Natural killer cell treated with Interleukin-12 subunit alpha and Interleukin-12 subunit beta and Interleukin-15 and Interleukin-18, amount 100 ng/mL, for 72 hours (primary cell): ENCODE measurements around the gene GNAT1. TPM values are rescaled to one million over a fixed set of nuclear protein-coding genes. Genes with fewer than 3 reads are reported as not detected.

Experiments
- ATAC-seq, 2 donors: fragments of 150-1000 bp; cut with Tn5 transposase in 1 of 2; sonication (Bioruptor Pico), chemical (Tn5 transposase) in 1 of 2; 2 replicates each; pipeline ENCODE4 v1.10.0; 2021
- DNase-seq: peaks from one replicate; pipeline ENCODE4 v3.0.0; 2022; ENCODE audit warnings: low spot score
- H3K27ac Mint-ChIP-seq, 2 donors: 1 replicate in 1 of 2; 2 replicates in 1 of 2; pipeline ENCODE4 v1.8.0; 2022; ENCODE audit warnings: mixed read lengths in 2 of 2, mild to moderate bottlenecking in 1 of 2, moderate library complexity in 1 of 2
- H3K27me3 Mint-ChIP-seq, 2 donors: 1 replicate in 1 of 2; 2 replicates in 1 of 2; pipeline ENCODE4 v1.8.0; 2022; ENCODE audit warnings: mixed read lengths in 2 of 2
- H3K36me3 Mint-ChIP-seq: one replicate; pipeline ENCODE4 v1.8.0; 2022; ENCODE audit warnings: mixed read lengths
- H3K4me1 Mint-ChIP-seq, 2 donors: 1 replicate in 1 of 2; 2 replicates in 1 of 2; pipeline ENCODE4 v1.8.0; 2022; ENCODE audit warnings: low read depth in 2 of 2, mixed read lengths in 2 of 2, mild to moderate bottlenecking in 1 of 2
- H3K4me3 Mint-ChIP-seq: one replicate; pipeline ENCODE4 v1.8.0; 2022; ENCODE audit warnings: mixed read lengths
- H3K9me3 Mint-ChIP-seq: 2 replicates; pipeline ENCODE4 v1.8.0; 2022; ENCODE audit warnings: mixed read lengths
- total RNA-seq, 2 donors: library from RNA; stranded (reverse); gene quantifications; one replicate each; pipeline ENCODE4 v1.2.3, GENCODE V29; 2022

GNAT1 gene
- total RNA-seq, 2 donors from 2014 or later = not detected

DNA sequence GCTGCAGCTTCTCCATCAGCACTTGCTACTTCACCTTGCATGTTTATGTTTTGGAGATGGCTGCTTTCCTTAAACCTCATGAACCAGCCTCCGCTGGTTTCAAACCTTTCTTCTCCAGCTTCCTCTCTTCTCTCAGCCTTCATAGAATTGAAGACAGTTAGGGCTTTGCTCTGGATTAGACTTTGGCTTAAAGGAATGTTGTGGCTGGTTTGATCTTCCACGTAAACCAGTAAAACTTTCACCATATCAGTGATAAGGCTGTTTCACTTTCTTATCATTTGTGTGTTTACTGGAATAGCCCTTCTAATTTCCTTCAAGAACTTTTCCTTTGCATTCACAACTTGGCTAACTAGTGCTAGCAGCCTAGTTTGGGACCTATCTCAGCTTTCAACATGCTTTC is 11.7 kb upstream of the GNAT1 start:
- H3K27me3 Mint-ChIP-seq = no peaks in the 10 kb centered on the region
- H3K36me3 Mint-ChIP-seq = no peaks in the 10 kb centered on the region
- H3K4me3 Mint-ChIP-seq = no peak overlapping the region
- H3K9me3 Mint-ChIP-seq = no peaks in the 10 kb centered on the region
- ATAC-seq = no peak
- DNase-seq = no peak
- no peak overlapping the region for H3K27ac Mint-ChIP-seq
- H3K4me1 Mint-ChIP-seq = no peaks in the 10 kb centered on the region

DNA sequence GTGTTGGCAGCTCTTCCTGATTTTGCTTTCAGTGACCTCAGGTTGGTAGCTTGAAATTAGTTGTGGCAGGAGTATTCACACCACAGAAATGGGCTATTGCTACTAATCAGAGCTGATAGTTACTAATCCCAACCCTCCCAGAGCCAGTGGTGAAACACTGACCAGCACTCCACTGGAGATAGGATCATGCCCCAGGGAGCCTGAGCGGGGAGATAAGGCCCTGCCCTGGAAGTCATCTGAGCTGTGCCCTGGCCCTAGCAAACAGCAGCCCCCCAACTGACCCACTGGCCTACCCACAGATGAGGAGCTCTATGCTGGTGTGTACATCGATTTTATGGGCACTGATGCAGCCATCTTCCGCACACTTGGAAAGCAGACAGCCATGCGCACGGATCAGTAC is 9.4 kb upstream of the GNAT1 start:
- DNase-seq = no peak

DNA sequence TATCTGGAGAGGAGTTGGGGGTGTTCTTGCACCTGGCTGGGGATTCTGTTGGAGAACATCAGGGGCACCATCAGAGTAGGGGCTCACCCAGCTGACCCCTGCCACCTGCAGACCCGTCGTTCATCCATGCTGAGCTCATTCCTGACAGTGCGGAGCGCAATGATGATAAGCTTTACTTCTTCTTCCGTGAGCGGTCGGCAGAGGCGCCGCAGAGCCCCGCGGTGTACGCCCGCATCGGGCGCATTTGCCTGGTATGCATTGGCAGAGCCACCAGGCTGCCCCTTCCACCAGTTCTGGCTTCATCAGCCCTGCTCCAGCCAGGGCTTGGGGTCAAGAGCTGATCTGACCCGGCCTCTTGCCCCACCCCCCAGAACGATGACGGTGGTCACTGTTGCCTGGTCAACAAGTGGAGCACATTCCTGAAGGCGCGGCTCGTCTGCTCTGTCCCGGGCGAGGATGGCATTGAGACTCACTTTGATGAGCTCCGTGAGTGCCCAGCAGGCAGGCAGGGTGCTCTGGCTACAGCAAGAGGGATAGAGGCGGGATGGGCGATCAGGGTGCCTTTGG is 8.8 kb upstream of the GNAT1 start:
- H3K27me3 Mint-ChIP-seq = no peaks in the 10 kb centered on the region
- DNase-seq (no peak), ATAC-seq (no peak)
- H3K27ac Mint-ChIP-seq = no peak overlapping the region
- H3K9me3 Mint-ChIP-seq = no peaks in the 10 kb centered on the region
- H3K36me3 Mint-ChIP-seq = no peaks in the 10 kb centered on the region
- no peak overlapping the region for H3K4me3 Mint-ChIP-seq
- no peaks in the 10 kb centered on the region for H3K4me1 Mint-ChIP-seq

More for the DNA sequence above, 9.4 kb upstream of the GNAT1 start:
- Mint-ChIP-seq H3K27me3 (no peaks in the 10 kb centered on the region), H3K36me3 (no peaks in the 10 kb centered on the region), H3K27ac (no peak overlapping the region), H3K4me3 (no peak overlapping the region), H3K9me3 (no peaks in the 10 kb centered on the region), H3K4me1 (no peaks in the 10 kb centered on the region)
- no peak for ATAC-seq

DNA sequence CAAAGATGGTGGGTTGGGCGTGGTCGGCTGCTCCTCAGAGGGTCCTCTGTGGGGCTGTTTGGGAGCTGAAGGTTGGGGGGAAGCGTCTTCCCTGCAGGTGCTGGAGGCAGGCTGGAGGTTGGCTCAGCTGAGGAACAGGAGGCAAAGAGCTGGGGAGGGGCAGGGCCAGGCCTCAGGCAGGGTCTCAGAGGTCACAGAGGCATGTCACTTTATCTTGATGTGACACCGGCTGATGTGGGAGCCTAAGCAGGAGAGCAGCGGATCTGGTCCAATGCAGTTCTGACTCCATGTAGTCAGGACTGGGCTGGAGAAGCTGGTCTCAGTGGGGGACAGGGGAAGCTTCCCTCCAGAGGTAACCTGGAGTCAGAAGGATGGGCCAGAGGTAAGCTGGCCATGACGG is 7.7 kb upstream of the GNAT1 start:
- H3K27me3 Mint-ChIP-seq = no peaks in the 10 kb centered on the region
- no peaks in the 10 kb centered on the region for H3K4me1 Mint-ChIP-seq
- H3K4me3 Mint-ChIP-seq = no peak overlapping the region
- no peaks in the 10 kb centered on the region for H3K9me3 Mint-ChIP-seq
- no peak overlapping the region for H3K27ac Mint-ChIP-seq
- no peak for ATAC-seq
- no peaks in the 10 kb centered on the region for H3K36me3 Mint-ChIP-seq
- DNase-seq = no peak

DNA sequence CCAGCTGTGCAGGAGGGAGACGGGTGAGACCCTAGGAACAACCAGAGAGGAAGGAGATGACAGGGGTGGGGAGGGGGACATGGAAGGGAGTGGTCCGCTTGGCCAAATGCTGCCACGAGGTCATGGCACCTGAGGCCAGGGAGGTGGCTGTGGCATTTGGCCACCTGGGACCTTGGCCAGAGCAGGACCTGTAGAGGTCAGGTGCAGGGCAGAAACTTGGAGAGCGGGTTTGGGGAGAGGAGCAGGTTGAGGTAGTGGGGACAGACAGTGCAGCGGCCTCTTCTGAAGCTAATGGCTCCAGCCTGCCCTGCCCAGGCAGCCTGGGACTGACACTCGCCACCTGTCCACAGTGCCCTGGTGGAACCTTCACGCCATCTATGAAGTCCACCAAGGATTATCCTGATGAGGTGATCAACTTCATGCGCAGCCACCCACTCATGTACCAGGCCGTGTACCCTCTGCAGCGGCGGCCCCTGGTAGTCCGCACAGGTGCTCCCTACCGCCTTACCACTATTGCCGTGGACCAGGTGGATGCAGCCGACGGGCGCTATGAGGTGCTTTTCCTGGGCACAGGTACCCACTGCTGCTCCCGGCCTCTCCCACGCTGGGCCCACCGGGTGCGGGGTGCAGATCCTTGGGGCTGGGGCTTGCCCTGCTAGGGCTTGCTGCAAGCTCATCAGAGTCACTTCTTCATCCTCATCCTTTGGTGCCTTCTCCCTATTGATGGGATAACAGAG is 7.0 kb upstream of the GNAT1 start:
- ATAC-seq = peak in 1 of 2 donors; percentile 13
- Mint-ChIP-seq H3K4me1 (no peaks in the 10 kb centered on the region), H3K27ac (no peak overlapping the region), H3K9me3 (no peaks in the 10 kb centered on the region), H3K4me3 (no peak overlapping the region), H3K36me3 (no peaks in the 10 kb centered on the region), H3K27me3 (no peaks in the 10 kb centered on the region)
- DNase-seq = no peak

DNA sequence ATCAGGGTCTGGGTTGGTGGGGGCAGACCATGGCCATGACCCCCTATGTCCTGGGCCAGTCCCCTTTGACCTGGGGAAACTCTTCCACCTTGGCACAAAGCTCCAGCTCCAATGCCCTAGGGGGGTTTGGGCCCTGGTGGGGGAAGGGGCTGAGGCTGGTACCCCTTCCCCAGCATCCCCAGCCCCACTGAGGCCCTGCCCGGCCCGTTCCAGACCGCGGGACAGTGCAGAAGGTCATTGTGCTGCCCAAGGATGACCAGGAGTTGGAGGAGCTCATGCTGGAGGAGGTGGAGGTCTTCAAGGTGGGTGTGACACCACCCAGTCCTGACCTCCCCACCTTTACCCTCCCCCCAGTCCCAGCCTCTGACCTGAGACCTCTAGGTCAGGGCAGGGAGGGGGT is 6.2 kb upstream of the GNAT1 start:
- no peaks in the 10 kb centered on the region for H3K36me3 Mint-ChIP-seq
- H3K4me3 Mint-ChIP-seq = no peak overlapping the region
- H3K27me3 Mint-ChIP-seq = no peaks in the 10 kb centered on the region
- H3K9me3 Mint-ChIP-seq = no peaks in the 10 kb centered on the region
- H3K27ac Mint-ChIP-seq = no peak overlapping the region
- ATAC-seq (no peak), DNase-seq (no peak)
- no peaks in the 10 kb centered on the region for H3K4me1 Mint-ChIP-seq

DNA sequence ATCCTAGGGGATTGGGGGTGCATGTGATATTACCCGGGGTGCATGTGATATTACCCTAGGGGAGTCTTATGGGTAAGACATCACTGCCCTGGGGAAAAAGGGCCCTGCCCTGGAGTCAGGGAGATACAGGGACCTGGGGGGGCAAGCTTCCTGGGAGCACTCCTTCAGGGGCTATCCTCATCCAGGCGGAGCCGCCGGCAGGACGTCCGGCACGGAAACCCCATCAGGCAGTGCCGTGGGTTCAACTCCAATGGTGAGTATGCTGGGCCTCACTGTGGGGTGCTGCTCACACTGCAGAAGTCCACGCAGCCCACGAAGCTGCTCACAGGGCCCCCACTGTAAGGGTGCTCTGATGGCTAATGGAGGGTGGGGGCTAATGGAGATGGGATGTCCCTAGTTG is 5.3 kb upstream of the GNAT1 start:
- no peak overlapping the region for H3K27ac Mint-ChIP-seq
- no peak for ATAC-seq
- no peaks in the 10 kb centered on the region for H3K4me1 Mint-ChIP-seq
- H3K36me3 Mint-ChIP-seq = no peaks in the 10 kb centered on the region
- H3K27me3 Mint-ChIP-seq = no peaks in the 10 kb centered on the region
- H3K9me3 Mint-ChIP-seq = no peaks in the 10 kb centered on the region
- DNase-seq = no peak
- no peak overlapping the region for H3K4me3 Mint-ChIP-seq

DNA sequence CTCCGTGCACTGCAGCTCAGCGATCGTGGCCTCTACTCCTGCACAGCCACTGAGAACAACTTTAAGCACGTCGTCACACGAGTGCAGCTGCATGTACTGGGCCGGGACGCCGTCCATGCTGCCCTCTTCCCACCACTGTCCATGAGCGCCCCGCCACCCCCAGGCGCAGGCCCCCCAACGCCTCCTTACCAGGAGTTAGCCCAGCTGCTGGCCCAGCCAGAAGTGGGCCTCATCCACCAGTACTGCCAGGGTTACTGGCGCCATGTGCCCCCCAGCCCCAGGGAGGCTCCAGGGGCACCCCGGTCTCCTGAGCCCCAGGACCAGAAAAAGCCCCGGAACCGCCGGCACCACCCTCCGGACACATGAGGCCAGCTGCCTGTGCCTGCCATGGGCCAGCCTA is 3.7 kb upstream of the GNAT1 start:
- ATAC-seq (no peak), DNase-seq (no peak)
- no peaks in the 10 kb centered on the region for H3K9me3 Mint-ChIP-seq
- no peaks in the 10 kb centered on the region for H3K36me3 Mint-ChIP-seq
- H3K27ac Mint-ChIP-seq = no peak overlapping the region
- H3K27me3 Mint-ChIP-seq = peaks cover 0 to 2% of the 10 kb centered on the region in 2 donors
- no peak overlapping the region for H3K4me3 Mint-ChIP-seq
- no peaks in the 10 kb centered on the region for H3K4me1 Mint-ChIP-seq

DNA sequence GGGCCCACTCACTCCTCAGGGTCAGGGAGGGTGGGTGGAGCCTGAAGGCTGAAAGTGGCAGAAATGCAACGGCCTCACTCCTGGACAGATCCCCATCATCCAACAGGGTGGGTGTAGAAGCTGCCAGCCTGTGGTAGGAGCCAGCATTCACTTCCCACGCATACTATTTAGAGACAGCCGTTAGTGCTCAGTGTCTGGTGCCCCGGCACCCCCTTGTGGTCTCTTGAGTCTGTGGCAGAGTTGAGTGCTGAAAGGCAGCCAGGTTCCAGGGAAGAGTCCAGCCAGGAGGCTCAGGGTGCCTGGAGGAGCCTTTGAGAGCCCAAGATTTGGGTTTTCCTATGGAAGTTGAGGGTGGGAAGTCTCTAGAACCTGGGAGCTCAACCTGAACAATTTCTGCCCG is 2.1 kb upstream of the GNAT1 start:
- H3K4me3 Mint-ChIP-seq = no peak overlapping the region

DNA sequence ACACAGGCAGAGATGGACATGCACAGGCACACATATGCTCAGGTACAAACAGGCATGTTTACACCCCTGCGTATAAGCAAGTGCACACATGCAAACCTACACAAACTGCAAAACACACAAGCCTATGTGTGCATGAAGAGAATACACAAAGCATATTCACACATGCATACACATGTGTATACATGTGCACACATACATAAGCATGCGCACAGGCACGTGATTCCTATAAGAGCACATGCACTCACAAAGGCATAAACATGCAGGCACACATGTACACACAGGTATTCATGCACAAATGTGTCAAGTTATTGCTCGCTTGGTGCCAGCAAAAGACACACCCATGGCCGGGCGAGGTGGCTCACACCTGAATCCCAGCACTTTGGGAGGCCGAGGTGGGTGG is 1.4 kb upstream of the GNAT1 start:
- DNase-seq = no peak
- ATAC-seq = no peak
- H3K27me3 Mint-ChIP-seq = peaks cover 0 to 2% of the 10 kb centered on the region in 2 donors
- H3K4me1 Mint-ChIP-seq = peaks cover 0 to 5% of the 10 kb centered on the region in 2 donors
- no peaks in the 10 kb centered on the region for H3K36me3 Mint-ChIP-seq
- no peaks in the 10 kb centered on the region for H3K9me3 Mint-ChIP-seq
- no peak overlapping the region for H3K4me3 Mint-ChIP-seq
- H3K27ac Mint-ChIP-seq = no peak overlapping the region

More for the DNA sequence above, 2.1 kb upstream of the GNAT1 start:
- ATAC-seq (no peak), DNase-seq (no peak)
- no peak overlapping the region for H3K27ac Mint-ChIP-seq
- peaks cover 0 to under 1% of the 10 kb centered on the region in 2 donors for H3K4me1 Mint-ChIP-seq
- H3K27me3 Mint-ChIP-seq = peaks cover 0 to 2% of the 10 kb centered on the region in 2 donors
- no peaks in the 10 kb centered on the region for H3K36me3 Mint-ChIP-seq
- H3K9me3 Mint-ChIP-seq = no peaks in the 10 kb centered on the region

DNA sequence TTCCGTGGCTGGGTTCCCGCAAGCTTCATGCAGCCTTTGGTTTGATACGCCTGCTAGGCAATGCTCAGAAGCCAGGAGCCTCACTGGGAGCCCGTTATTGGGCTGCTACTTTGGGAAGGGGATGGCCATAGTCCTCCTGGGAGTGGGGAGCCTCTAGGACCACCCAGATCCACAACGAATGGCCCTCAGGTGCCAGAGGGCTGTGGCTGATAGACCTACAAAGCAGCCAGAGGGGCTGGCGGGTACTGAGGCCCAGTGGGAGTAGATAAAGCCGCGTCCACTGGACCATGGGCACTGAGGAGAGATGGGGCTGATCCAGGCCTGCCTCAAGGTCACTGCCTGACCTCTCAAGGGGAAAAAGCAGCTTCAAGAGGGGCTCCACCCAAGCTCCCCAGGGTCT is 714 bp downstream of the GNAT1 start:
- no peaks in the 10 kb centered on the region for H3K9me3 Mint-ChIP-seq
- ATAC-seq (no peak), DNase-seq (no peak)
- H3K4me3 Mint-ChIP-seq = no peak overlapping the region
- no peaks in the 10 kb centered on the region for H3K36me3 Mint-ChIP-seq
- peaks cover 0 to 5% of the 10 kb centered on the region in 2 donors for H3K4me1 Mint-ChIP-seq
- no peak overlapping the region for H3K27ac Mint-ChIP-seq
- H3K27me3 Mint-ChIP-seq = peaks cover 5 to 6% of the 10 kb centered on the region in 2 donors

DNA sequence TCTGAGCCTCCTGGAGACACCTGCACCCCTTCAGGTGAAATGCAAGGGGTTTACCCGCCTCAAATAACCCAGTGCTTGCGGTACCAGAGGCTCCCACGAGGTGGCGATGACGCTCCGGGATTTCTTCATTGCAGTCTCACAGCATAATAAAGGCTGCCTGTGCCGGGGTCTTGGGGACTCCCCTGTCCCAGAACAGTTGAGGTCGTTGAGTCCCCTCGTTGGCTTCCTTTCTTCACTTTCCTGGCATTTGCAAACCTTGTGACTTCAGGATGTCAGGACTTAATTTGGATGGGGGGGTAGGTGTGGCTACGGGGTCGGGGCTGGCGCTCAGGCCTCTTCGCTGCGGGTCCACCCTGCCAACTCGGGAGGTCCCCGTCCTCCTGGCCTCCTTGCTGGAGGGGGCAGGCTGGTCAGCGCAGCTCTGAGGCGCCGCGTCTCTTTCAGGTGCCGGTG is 1.3 kb downstream of the GNAT1 start:
- peak; percentile 80 for DNase-seq
- peak; percentile 36 to 59 for ATAC-seq
- no peak overlapping the region for H3K4me3 Mint-ChIP-seq

DNA sequence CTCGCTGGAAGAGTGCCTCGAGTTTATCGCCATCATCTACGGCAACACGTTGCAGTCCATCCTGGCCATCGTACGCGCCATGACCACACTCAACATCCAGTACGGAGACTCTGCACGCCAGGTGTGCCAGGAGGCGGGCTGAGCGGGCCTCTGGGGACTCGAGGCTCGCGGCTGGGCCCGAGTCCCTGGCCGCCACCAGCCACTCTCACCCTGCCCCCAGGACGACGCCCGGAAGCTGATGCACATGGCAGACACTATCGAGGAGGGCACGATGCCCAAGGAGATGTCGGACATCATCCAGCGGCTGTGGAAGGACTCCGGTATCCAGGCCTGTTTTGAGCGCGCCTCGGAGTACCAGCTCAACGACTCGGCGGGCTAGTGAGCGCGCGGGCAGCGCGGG is 1.9 kb downstream of the GNAT1 start:
- DNase-seq (no peak), ATAC-seq (no peak)
- H3K4me3 Mint-ChIP-seq = no peak overlapping the region
- no peak overlapping the region for H3K27ac Mint-ChIP-seq
- H3K9me3 Mint-ChIP-seq = no peaks in the 10 kb centered on the region
- H3K27me3 Mint-ChIP-seq = peaks cover 5 to 10% of the 10 kb centered on the region in 2 donors
- H3K36me3 Mint-ChIP-seq = no peaks in the 10 kb centered on the region
- H3K4me1 Mint-ChIP-seq = peaks cover 0 to 5% of the 10 kb centered on the region in 2 donors

More for the DNA sequence above, 1.3 kb downstream of the GNAT1 start:
- no peak overlapping the region for H3K27ac Mint-ChIP-seq
- H3K4me1 Mint-ChIP-seq = peaks cover 0 to 5% of the 10 kb centered on the region in 2 donors
- H3K9me3 Mint-ChIP-seq = no peaks in the 10 kb centered on the region
- peaks cover 5 to 10% of the 10 kb centered on the region in 2 donors for H3K27me3 Mint-ChIP-seq
- no peaks in the 10 kb centered on the region for H3K36me3 Mint-ChIP-seq

DNA sequence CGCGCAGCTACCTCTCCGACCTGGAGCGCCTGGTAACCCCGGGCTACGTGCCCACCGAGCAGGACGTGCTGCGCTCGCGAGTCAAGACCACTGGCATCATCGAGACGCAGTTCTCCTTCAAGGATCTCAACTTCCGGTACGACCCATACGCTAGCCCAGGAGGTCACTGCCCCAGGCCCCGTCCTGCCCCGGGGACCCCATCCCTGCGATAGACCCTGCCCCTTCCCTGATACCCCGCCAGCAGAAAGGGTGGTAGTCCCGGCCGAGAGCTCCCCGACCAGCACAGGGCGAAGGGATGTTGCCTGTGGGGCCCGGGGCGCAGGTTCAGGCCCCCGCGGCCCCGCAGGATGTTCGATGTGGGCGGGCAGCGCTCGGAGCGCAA is 2.3 kb downstream of the GNAT1 start:
- no peak for DNase-seq
- ATAC-seq = no peak
- Mint-ChIP-seq H3K9me3 (no peaks in the 10 kb centered on the region), H3K27me3 (peaks cover 5 to 10% of the 10 kb centered on the region in 2 donors), H3K4me1 (peaks cover 0 to 5% of the 10 kb centered on the region in 2 donors), H3K27ac (no peak overlapping the region), H3K4me3 (no peak overlapping the region), H3K36me3 (no peaks in the 10 kb centered on the region)
